Right atrium auricular region (tissue), 2 donors: ENCODE measurements around the gene CAPN8. TPM values are rescaled to one million over a fixed set of nuclear protein-coding genes. Genes with fewer than 3 reads are reported as not detected.

Experiments
- DNase-seq: peaks from one replicate; pipeline ENCODE4 v3.0.0-alpha.2; 2019; ENCODE audit warnings: low spot score
- H3K27ac ChIP-seq, 2 donors: fragments of 200-600 bp; sonication (generic); 1 replicate in 1 of 2; 2 replicates in 1 of 2; pipeline ENCODE4 v1.5.1; 2016 to 2019
- H3K27me3 ChIP-seq, 2 donors: fragments of 200-600 bp; sonication (generic); one replicate each; pipeline versions ENCODE4 v1.5.1 to v1.6.0; 2017 to 2019
- H3K36me3 ChIP-seq: fragments of 200-600 bp; sonication (generic); one replicate; pipeline ENCODE4 v1.5.1; 2016
- H3K4me1 ChIP-seq, 2 donors: fragments of 200-600 bp; sonication (generic); one replicate each; pipeline versions ENCODE4 v1.5.1 to v1.6.0; 2017 to 2019
- H3K4me3 ChIP-seq, 2 donors: fragments of 200-600 bp; sonication (generic); 1 replicate in 1 of 2; 2 replicates in 1 of 2; pipeline ENCODE4 v1.5.1; 2017 to 2019; ENCODE audit warnings: mild to moderate bottlenecking in 1 of 2, moderate library complexity in 1 of 2
- H3K9me3 ChIP-seq, 2 donors: fragments of 200-600 bp; sonication (generic); one replicate each; pipeline ENCODE4 v1.5.1; 2019
- CTCF ChIP-seq, 2 donors: fragments of 200-600 bp; sonication (generic); IDR thresholded peaks; one replicate each; pipeline ENCODE4 v1.5.1; 2019; ENCODE audit warnings: antibody characterized with exemption in 2 of 2
- total RNA-seq, 2 donors: library from RNA; depleted of rRNA; stranded (reverse); fragments of >200 nt; gene quantifications; one replicate each; pipeline ENCODE4 v1.1.0, GENCODE V29; 2016

Gene CAPN8
- total RNA-seq, 2 donors from 2014 or later, result not detected

GRCh38 chr1:223649222-223649621 lies 16.3 kb downstream of the CAPN8 start:
- TF ChIP-seq CTCF (IDR thresholded peaks at IDR 0.05), result no peak
- H3K36me3 ChIP-seq, result no peaks in the 10 kb centered on the region
- H3K27ac ChIP-seq, result no peak overlapping the region
- DNase-seq, result no peak
- H3K9me3 ChIP-seq, result no peaks in the 10 kb centered on the region
- H3K4me1 ChIP-seq, result peaks cover 0 to 5% of the 10 kb centered on the region in 2 donors
- H3K27me3 ChIP-seq, result no peaks in the 10 kb centered on the region
- no peak overlapping the region for H3K4me3 ChIP-seq

GRCh38 chr1:223647249-223647648 lies 18.3 kb downstream of the CAPN8 start:
- Histone ChIP-seq H3K4me3 (no peak overlapping the region), H3K4me1 (peaks cover 0 to 5% of the 10 kb centered on the region in 2 donors), H3K27ac (no peak overlapping the region), H3K27me3 (no peaks in the 10 kb centered on the region), H3K9me3 (no peaks in the 10 kb centered on the region), H3K36me3 (no peaks in the 10 kb centered on the region)
- no peak for TF ChIP-seq CTCF (IDR thresholded peaks at IDR 0.05)
- DNase-seq, result no peak

DNA sequence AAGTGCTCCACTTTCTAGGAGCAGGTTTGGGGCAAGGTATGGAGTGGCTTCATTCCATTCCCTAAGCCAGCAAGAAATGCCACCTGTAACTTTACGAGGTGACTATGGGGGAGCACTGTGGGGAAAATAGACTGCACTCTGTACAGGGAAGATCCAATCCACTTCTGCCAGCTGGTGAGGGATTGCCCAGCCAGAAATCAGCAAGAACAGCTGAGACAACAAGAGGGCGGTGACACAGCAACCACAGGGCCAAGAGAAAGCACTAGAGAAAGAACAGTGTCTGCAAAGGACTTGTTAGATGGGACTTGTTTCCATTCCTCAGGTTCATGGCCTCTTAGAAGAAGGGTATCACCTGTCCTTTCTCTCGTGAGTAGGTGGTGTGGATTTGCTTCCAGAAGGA lies 19.6 kb downstream of the CAPN8 start:
- DNase-seq, result no peak
- Histone ChIP-seq H3K27ac (no peak overlapping the region), H3K4me3 (no peak overlapping the region), H3K4me1 (peaks cover 0 to 3% of the 10 kb centered on the region in 2 donors), H3K9me3 (no peaks in the 10 kb centered on the region), H3K27me3 (no peaks in the 10 kb centered on the region), H3K36me3 (no peaks in the 10 kb centered on the region)
- TF ChIP-seq CTCF (IDR thresholded peaks at IDR 0.05), result no peak

GRCh38 chr1:223642237-223642636 lies 23.3 kb downstream of the CAPN8 start:
- H3K4me3 ChIP-seq, result no peak overlapping the region
- TF ChIP-seq CTCF (IDR thresholded peaks at IDR 0.05), result no peak
- no peaks in the 10 kb centered on the region for H3K36me3 ChIP-seq
- H3K9me3 ChIP-seq, result no peaks in the 10 kb centered on the region
- H3K4me1 ChIP-seq, result no peaks in the 10 kb centered on the region
- no peak for DNase-seq
- H3K27ac ChIP-seq, result no peak overlapping the region
- no peaks in the 10 kb centered on the region for H3K27me3 ChIP-seq

DNA sequence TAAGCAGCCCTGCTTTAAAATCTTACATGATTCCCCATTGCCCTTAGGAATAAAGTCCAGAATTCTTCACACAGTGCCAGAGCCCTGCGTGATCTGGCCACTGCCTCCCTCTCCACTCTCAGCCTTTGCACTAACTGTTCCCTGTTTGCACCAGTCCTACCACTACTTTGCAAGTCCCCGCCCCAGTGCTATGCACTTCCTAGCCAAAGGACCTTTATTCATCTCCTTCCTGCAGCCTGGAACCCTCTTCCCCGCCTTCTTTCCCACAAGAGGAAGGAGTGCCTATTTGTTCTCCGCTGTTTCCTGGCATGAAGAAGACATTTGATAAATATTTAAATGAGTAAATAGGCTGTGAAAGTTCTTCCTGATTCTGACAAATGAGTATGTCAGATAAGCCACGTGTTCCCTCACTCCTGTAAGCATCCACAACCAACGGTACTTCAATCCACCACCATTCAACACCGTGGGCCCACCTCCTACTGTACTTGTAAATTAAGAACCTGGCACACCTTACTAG lies 23.9 kb downstream of the CAPN8 start:
- H3K27ac ChIP-seq, result no peak overlapping the region
- no peak overlapping the region for H3K4me3 ChIP-seq
- TF ChIP-seq CTCF (IDR thresholded peaks at IDR 0.05), result no peak
- no peaks in the 10 kb centered on the region for H3K4me1 ChIP-seq
- H3K36me3 ChIP-seq, result no peaks in the 10 kb centered on the region
- no peaks in the 10 kb centered on the region for H3K9me3 ChIP-seq
- no peak for DNase-seq
- no peaks in the 10 kb centered on the region for H3K27me3 ChIP-seq

DNA sequence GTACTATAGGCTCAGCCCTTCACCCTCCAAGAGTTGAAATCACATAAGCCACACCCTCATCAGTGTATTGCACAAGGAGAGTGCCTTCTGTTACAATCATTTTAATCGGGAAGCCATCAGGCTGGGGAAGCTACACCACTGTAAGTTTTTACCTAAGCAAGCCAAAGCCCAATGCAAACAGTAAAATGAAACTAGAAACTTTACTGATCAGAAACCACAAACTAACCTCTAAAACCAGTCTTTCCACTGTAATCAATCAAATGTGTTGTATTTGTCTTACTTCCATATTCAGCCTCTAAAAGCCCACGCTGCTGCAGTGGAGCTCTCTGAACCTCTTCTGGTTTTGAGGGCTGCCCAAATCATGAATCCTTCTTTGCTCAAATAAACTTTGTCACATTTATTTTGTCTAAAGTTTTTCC lies 26.2 kb downstream of the CAPN8 start:
- H3K4me3 ChIP-seq, result no peak overlapping the region
- no peaks in the 10 kb centered on the region for H3K9me3 ChIP-seq
- H3K36me3 ChIP-seq, result no peaks in the 10 kb centered on the region
- no peak overlapping the region for H3K27ac ChIP-seq
- no peaks in the 10 kb centered on the region for H3K27me3 ChIP-seq
- DNase-seq, result no peak
- no peaks in the 10 kb centered on the region for H3K4me1 ChIP-seq
- TF ChIP-seq CTCF (IDR thresholded peaks at IDR 0.05), result no peak
